GM19467 (cell line): ENCODE data around the gene PNPLA1.

Experiments used
- ATAC-seq: cut with Tn5 transposase; IDR thresholded peaks from one replicate; pipeline ENCODE4 v1.9.1; 2021; ENCODE audit warnings: mild to moderate bottlenecking, moderate library complexity; ENCODE audit not compliant: unreplicated experiment

PNPLA1 gene

GRCh38 chr6:36283608-36284007 lies 13.7 kb downstream of the PNPLA1 start:
- no peak for ATAC-seq

DNA sequence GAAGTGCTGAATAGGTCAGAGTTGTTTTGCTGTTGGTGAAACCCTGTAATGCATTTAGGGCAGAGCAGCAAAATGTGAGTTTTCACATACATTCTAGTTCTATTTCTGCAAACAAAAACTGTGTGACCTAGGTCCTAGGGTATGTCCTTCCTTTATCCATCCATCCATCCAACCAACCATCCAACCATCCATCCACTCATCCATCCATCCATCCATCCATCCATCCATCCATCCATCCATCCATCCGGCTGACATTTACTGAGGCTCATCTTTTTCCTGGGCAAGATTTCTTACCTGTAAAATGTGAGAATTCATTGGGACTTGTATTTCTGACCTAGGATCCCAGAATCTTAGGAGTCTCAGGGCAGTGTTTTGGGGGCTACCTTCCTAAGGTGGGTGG lies 14.5 kb downstream of the PNPLA1 start:
- no peak for ATAC-seq

GRCh38 chr6:36285187-36285671 lies 15.4 kb downstream of the PNPLA1 start:
- no peak for ATAC-seq

- no peak for ATAC-seq
Measured at GRCh38 chr6:36285797-36286196, 15.9 kb downstream of the PNPLA1 start.

DNA sequence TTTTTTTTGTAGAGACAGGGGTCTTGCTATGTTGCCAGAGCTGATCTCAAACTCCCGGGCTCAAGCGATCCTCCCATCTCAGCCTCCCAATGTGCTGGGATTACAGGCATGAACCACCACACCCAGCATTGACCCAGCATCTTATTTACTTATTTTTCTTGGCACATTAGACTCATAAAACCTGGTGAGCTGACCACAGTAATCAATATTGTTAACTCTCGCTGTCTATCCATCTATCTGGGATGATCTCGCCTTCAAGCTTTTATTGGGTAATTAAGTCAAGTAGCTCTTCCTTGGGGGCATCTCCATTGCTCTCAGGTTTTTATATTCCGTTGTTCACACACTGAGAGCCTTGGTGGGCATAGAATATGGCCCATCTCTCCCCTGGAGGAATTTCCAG lies 17.0 kb downstream of the PNPLA1 start:
- ATAC-seq = no peak

- ATAC-seq = no peak
Measured at GRCh38 chr6:36289281-36289878, 19.5 kb downstream of the PNPLA1 start.

DNA sequence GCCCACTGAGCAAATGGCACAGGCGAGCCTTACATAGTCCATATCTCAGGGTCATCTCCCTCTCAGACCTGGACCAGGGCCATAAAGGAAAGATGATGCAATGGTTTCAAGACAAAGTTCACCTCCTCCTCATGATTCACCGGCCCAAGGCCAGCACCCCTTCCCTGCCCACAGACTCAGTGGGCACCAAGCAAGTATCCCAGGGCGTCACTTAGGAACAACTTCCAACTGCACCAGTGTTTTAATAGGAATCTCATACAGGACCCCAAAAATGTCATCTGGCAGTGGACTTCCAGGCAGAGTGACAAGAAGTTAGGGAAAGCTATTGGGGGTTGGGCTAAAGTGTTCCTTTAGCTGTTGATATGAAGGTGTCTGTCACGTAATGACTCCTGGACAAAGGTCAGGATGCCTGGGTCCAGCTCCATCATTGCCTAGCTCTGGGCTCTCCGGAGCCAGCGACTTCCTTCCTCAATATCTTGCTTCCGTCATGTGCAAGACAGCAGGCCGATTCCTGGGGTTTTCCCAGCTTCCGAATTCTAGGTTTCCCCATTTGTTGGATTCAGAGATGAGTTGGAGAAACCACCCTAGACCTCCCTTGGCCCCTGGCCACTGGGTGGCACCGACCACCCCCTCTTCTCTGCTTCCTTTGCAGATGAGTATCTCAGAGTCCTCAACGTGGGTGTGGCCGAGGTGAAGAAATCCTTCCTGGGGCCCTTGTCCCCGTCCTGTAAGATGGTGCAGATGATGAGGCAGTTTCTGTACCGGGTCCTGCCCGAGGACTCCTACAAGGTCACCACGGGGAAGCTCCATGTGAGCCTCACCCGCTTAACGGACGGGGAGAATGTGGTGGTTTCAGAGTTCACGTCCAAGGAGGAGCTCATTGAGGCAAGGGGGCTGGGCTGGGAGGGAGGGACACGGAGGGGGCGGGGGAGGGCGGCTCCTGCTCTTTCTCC lies 21.1 kb downstream of the PNPLA1 start:
- no peak for ATAC-seq

- ATAC-seq = no peak
Measured at GRCh38 chr6:36292170-36292569, 22.3 kb downstream of the PNPLA1 start.

DNA sequence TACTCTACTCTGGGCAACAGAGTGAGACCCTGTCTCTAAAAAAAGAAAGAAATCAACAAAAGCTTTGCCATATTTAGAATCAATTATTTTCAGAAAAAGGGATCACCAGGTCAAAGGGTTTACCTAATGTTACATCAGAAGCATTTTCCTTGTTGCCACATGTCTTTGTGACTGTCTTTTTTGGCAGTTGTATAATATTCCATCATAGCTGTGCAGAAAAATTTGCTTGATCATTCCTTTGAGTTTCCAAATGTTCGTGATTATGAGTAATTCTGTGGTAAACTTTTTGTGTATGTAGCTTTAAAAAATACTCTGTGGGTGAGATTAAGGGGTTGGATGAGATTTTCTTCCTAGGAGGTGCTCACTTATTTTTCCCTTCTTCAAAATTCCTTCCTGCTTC lies 26.4 kb downstream of the PNPLA1 start:
- no peak for ATAC-seq

GRCh38 chr6:36297051-36297450 lies 27.2 kb downstream of the PNPLA1 start:
- no peak for ATAC-seq

GRCh38 chr6:36297511-36297910 lies 27.7 kb downstream of the PNPLA1 start:
- ATAC-seq = no peak

GRCh38 chr6:36298027-36298426 lies 28.2 kb downstream of the PNPLA1 start:
- no peak for ATAC-seq

DNA sequence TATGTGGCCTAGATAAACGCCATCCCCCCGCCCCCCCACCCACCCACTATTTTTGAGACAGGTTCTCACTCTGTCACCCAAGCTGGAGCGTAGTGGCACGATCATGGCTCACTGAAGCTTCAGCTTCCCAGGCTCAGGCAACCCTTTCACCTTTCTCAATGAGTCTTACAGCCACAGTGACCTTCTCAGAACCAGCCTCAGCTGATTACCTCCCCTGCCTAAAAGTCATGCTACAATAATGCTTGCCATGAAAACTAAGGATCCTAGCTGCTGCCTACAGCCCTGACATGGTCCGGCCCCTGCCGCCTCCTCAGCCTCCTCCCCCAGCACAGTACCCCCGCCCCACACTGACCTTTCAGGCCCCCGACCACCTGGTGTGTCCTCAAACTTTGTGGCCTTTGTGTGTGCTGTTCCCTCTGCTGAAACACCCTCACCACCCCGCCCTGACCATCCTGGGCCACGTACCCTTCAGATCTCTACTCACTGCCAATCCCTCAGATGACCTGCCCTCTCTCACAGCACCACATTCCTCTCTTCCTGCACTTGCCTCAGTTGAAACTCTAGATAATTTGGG lies 31.3 kb downstream of the PNPLA1 start:
- no peak for ATAC-seq

DNA sequence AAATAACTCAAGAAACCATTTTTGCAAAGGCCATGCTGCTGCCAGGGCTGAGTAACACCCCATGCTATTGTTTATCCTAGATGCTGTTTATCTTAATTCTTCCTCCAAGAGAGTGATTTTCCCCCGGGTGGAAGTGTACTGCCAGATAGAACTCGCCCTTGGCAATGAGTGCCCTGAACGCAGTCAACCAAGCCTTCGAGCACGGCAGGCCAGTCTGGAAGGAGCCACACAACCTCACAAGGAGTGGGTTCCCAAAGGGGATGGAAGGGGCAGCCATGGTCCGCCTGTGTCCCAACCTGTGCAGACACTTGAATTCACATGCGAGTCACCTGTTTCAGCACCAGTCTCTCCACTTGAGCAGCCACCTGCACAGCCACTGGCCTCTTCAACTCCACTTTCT lies 31.9 kb downstream of the PNPLA1 start:
- ATAC-seq = no peak

- ATAC-seq = peak; percentile 87
Measured at GRCh38 chr6:36302227-36302976, 32.5 kb downstream of the PNPLA1 start.

- no peak for ATAC-seq
Measured at GRCh38 chr6:36305885-36306284, 36.0 kb downstream of the PNPLA1 start.

DNA sequence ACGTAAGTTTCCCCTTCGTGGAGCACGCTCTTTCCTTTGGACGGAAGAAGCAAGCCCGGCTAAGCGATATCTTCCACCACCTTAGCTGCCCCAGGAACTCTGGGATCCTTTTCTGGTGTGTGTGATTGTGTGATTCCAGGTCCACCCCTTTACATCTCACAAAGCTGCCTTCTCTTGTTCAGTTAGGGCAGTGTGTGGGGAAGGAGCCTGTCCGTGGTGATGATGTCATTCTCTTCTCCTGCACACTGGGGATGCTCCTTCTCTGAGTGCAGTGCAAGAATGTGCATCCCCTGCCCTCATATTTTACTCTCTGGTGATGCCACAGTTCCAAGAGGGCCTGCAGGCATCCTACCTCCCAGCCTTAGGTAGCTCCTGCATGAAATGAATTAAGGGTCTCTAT lies 36.5 kb downstream of the PNPLA1 start:
- ATAC-seq = no peak

DNA sequence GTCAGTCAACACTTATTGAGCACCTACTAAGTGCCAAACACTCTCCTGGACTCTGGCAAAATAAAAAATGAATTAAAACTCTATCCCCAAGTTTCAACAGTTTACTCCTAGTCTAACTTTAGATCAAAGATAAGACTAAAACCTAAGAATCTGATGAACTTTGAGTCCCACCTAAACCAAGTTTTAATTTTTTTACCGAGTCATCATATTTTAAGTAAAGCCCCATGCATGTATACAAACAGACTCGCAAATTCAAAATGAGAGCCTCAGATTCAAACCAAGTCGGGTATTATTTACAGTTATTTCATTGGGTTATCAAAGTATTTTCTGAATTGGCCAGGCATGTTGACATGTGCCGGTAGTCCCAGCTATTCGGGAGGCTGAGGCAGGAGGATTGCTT lies 38.7 kb downstream of the PNPLA1 start:
- no peak for ATAC-seq

DNA sequence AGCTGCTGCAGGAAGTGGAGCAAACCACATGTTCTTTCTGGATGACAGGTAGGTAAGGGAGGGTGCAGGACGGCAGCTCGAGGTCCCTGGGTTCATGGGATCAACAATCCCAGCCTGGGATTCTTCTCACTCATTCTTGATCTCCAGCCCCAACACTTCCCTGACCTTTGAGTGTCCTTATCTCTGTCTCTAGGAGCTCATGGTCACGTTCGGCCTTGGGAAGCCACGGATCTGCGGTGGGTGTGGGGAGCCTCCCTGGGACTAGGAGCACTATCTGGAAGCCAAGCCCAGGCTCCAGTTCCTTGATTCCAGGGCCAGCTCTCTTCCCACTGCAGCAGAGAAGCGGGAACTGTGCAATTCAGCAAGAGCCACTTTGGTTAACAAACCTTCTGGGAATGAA lies 39.3 kb downstream of the PNPLA1 start:
- ATAC-seq = no peak

- ATAC-seq = no peak
Measured at GRCh38 chr6:36309900-36310299, 40.0 kb downstream of the PNPLA1 start.
